MM.1S (cell line): Measurements from ENCODE around the gene USP12.

Source experiments
- EZH2 ChIP-seq: fragments of 300-600 bp; sonication (generic); optimal IDR thresholded peaks from 2 replicates; pipeline ENCODE3; 2017; ENCODE audit warnings: low read depth, mild to moderate bottlenecking, antibody characterized with exemption, low read length, mixed read lengths
- TF ChIP-seq, protein P1 (sequence below): fragments of 300-600 bp; sonication (generic); IDR thresholded peaks from 2 replicates; pipeline ENCODE4 v1.5.1; 2016; ENCODE audit warnings: antibody characterized with exemption, low read length, mixed read lengths

DNA sequence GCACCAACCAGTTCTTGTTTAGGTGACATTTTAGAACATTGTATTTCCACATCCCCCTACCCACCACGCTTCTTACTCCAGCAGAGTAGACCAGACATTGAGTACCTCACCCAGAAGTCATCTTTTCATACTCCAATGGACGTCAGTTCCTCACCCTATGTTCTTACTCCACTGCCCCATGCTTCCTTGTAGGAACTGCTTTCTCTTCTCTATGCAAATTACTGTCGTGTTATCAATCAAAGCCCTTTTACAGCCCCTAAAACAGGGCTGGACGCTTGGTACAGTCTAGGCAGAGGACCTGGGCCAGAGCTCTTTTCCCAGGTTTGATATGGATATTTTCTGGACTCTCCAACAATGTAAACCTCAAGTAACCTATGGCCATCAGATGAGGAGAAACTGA is 58.2 kb downstream of the USP12 start:
- TF ChIP-seq, protein P1, sequence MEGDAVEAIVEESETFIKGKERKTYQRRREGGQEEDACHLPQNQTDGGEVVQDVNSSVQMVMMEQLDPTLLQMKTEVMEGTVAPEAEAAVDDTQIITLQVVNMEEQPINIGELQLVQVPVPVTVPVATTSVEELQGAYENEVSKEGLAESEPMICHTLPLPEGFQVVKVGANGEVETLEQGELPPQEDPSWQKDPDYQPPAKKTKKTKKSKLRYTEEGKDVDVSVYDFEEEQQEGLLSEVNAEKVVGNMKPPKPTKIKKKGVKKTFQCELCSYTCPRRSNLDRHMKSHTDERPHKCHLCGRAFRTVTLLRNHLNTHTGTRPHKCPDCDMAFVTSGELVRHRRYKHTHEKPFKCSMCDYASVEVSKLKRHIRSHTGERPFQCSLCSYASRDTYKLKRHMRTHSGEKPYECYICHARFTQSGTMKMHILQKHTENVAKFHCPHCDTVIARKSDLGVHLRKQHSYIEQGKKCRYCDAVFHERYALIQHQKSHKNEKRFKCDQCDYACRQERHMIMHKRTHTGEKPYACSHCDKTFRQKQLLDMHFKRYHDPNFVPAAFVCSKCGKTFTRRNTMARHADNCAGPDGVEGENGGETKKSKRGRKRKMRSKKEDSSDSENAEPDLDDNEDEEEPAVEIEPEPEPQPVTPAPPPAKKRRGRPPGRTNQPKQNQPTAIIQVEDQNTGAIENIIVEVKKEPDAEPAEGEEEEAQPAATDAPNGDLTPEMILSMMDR = no peak
- TF ChIP-seq EZH2 = no peak
